Thyroid gland (tissue), 4 donors: ENCODE results near the gene FIGNL1. TPM values are rescaled to one million over a fixed set of nuclear protein-coding genes. Genes with fewer than 3 reads are reported as not detected.

ENCODE experiments used
- DNase-seq, 2 donors: peaks; one replicate each; pipeline ENCODE4 v3.0.0-alpha.2; 2019
- H3K27ac ChIP-seq, 3 donors: fragments of 200-600 bp; sonication (generic); 1 replicate in 2 of 3; 2 replicates in 1 of 3; pipeline ENCODE4 v1.5.1; 2016 to 2019; ENCODE audit warnings: mild to moderate bottlenecking in 1 of 3, moderate library complexity in 1 of 3
- H3K27me3 ChIP-seq: fragments of 200-600 bp; sonication (generic); one replicate; pipeline ENCODE4 v1.5.1; 2019
- H3K36me3 ChIP-seq, 2 donors: fragments of 200-600 bp; sonication (generic); one replicate each; pipeline ENCODE4 v1.5.1; 2016 to 2019
- H3K4me1 ChIP-seq, 2 donors: fragments of 200-600 bp; sonication (generic); one replicate each; pipeline ENCODE4 v1.5.1; 2017 to 2019
- H3K4me3 ChIP-seq, 3 donors: fragments of 200-600 bp; sonication (generic); replicated peaks in 1 of 3; 1 replicate in 2 of 3; 2 replicates in 1 of 3; pipeline ENCODE4 v1.5.1; 2016; ENCODE audit warnings: mild to moderate bottlenecking in 1 of 3
- H3K9me3 ChIP-seq: fragments of 200-600 bp; sonication (generic); one replicate; pipeline ENCODE4 v1.5.1; 2017
- CTCF ChIP-seq, 6 experiments: fragments of 200-600 bp in 3 of 6; fragments of 450-650 bp in 3 of 6; sonication (generic) in 3 of 6; IDR thresholded peaks; one replicate each; pipeline ENCODE4 v1.5.1; 2016 to 2019; ENCODE audit warnings: antibody characterized with exemption in 6 of 6, mild to moderate bottlenecking in 2 of 6, inconsistent platforms in 1 of 6, moderate library complexity in 1 of 6
- POLR2A ChIP-seq, 2 donors: fragments of 450-650 bp; IDR thresholded peaks; one replicate each; pipeline ENCODE4 v1.6.1; 2017; ENCODE audit warnings: antibody characterized with exemption in 2 of 2, mild to moderate bottlenecking in 2 of 2, moderate library complexity in 1 of 2
- WGBS, 2 donors: methylation state at CpG; one replicate each; pipeline ENCODE4 v1.1.5; 2017; 5-methylcytosine and 5-hydroxymethylcytosine counted together
- intact Hi-C: fragments of 100-400 bp; cut with DNase I; formaldehyde crosslinking; loops from one replicate; pipeline ENCODE4 v1.15.1; 2023
- total RNA-seq, 4 donors: library from RNA; depleted of rRNA; stranded (reverse); fragments of >200 nt; gene quantifications; one replicate each; pipeline ENCODE4 v1.2.3, GENCODE V29; 2016

Gene FIGNL1
- 10 to 100 TPM in 2 of 4 donors, 1 to 10 TPM in 2; 5.1 to 15.9 (median 9.5) TPM for total RNA-seq

GRCh38 chr7:50449881-50450589 lies at the start of gene FIGNL1:
TSS of gene FIGNL1 (minus strand) at chr7:50450350. CDS start at chr7:50447287, 3,063 bp downstream.
- H3K4me1 ChIP-seq: peaks cover 3 to 6% of the 10 kb centered on the region in 2 donors
- H3K9me3 ChIP-seq: no peaks in the 10 kb centered on the region
- H3K27ac ChIP-seq: peak within 1 kb of the TSS; percentile 4 to 76 (median 19)
- TF ChIP-seq CTCF (IDR thresholded peaks at IDR 0.05) (no peak), POLR2A (IDR thresholded peaks at IDR 0.05) (peak in 1 of 2 donors; percentile 63)
- 0 to 1% methylated on average over 16 to 48 of the region's 63 CpGs for WGBS, 2 donors
- no peaks in the 10 kb centered on the region for H3K27me3 ChIP-seq
- intact Hi-C loops: no loop called here
- H3K36me3 ChIP-seq: peaks cover 7 to 9% of the 10 kb centered on the region in 2 donors
- H3K4me3 ChIP-seq: peak within 1 kb of the TSS; percentile 23 to 88 (median 63)
- peak; percentile 73 to 78 for DNase-seq

- Histone ChIP-seq H3K4me3 (no peak overlapping the region), H3K27me3 (no peaks in the 10 kb centered on the region), H3K9me3 (no peaks in the 10 kb centered on the region), H3K4me1 (no peaks in the 10 kb centered on the region), H3K36me3 (no peaks in the 10 kb centered on the region), H3K27ac (no peak overlapping the region)
- DNase-seq: no peak
- intact Hi-C loops: no loop called here
- no peak for TF ChIP-seq POLR2A (IDR thresholded peaks at IDR 0.05)
- TF ChIP-seq CTCF (IDR thresholded peaks at IDR 0.05): no peak
- 90 to 96% methylated on average over 4 to 6 of the region's 6 CpGs for WGBS, 2 donors
Observed at GRCh38 chr7:50499092-50499491, 48.9 kb upstream of the FIGNL1 start.

GRCh38 chr7:50497968-50498367 lies 47.8 kb upstream of the FIGNL1 start:
- no peak overlapping the region for H3K27ac ChIP-seq
- no peak overlapping the region for H3K4me3 ChIP-seq
- H3K9me3 ChIP-seq: no peaks in the 10 kb centered on the region
- H3K4me1 ChIP-seq: no peaks in the 10 kb centered on the region
- H3K36me3 ChIP-seq: no peaks in the 10 kb centered on the region
- TF ChIP-seq POLR2A (IDR thresholded peaks at IDR 0.05): no peak
- no peak for TF ChIP-seq CTCF (IDR thresholded peaks at IDR 0.05)
- intact Hi-C loops: no loop called here
- no peak for DNase-seq
- WGBS, 2 donors: 66 to 72% methylated on average over 5 of the region's 5 CpGs
- H3K27me3 ChIP-seq: no peaks in the 10 kb centered on the region

- H3K27ac ChIP-seq: no peak overlapping the region
- 53 to 59% methylated on average over 8 of the region's 8 CpGs for WGBS, 2 donors
- TF ChIP-seq POLR2A (IDR thresholded peaks at IDR 0.05) (no peak), CTCF (IDR thresholded peaks at IDR 0.05) (no peak)
Observed at GRCh38 chr7:50497068-50497642, 47.0 kb upstream of the FIGNL1 start.

GRCh38 chr7:50496569-50496968 lies 46.4 kb upstream of the FIGNL1 start:
- no peaks in the 10 kb centered on the region for H3K4me1 ChIP-seq
- H3K4me3 ChIP-seq: no peak overlapping the region
- no peak for TF ChIP-seq POLR2A (IDR thresholded peaks at IDR 0.05)
- TF ChIP-seq CTCF (IDR thresholded peaks at IDR 0.05): no peak
- H3K9me3 ChIP-seq: no peaks in the 10 kb centered on the region
- no peaks in the 10 kb centered on the region for H3K36me3 ChIP-seq
- H3K27ac ChIP-seq: no peak overlapping the region
- no peak for DNase-seq
- intact Hi-C loops: no loop called here
- no peaks in the 10 kb centered on the region for H3K27me3 ChIP-seq
- WGBS, 2 donors: 73 to 76% methylated on average over 4 to 6 of the region's 6 CpGs

More at GRCh38 chr7:50497068-50497642, 47.0 kb upstream of the FIGNL1 start:
- Histone ChIP-seq H3K4me1 (no peaks in the 10 kb centered on the region), H3K27me3 (no peaks in the 10 kb centered on the region), H3K9me3 (no peaks in the 10 kb centered on the region), H3K36me3 (no peaks in the 10 kb centered on the region), H3K4me3 (no peak overlapping the region)
- intact Hi-C loops: no loop called here
- no peak for DNase-seq
